GM12874 (cell line): Measurements from ENCODE around the gene INAVA.

Source experiments
- TF ChIP-seq, protein P1 (sequence below): IDR thresholded peaks from 2 replicates; pipeline ENCODE4 v1.5.1; 2011; ENCODE audit warnings: low read depth, mild to moderate bottlenecking, control low read depth, low read length, moderate library complexity; ENCODE audit not compliant: insufficient read depth

The INAVA gene

GRCh38 chr1:200900877-200901276, 6.2 kb downstream of the INAVA start:
- TF ChIP-seq, protein P1, sequence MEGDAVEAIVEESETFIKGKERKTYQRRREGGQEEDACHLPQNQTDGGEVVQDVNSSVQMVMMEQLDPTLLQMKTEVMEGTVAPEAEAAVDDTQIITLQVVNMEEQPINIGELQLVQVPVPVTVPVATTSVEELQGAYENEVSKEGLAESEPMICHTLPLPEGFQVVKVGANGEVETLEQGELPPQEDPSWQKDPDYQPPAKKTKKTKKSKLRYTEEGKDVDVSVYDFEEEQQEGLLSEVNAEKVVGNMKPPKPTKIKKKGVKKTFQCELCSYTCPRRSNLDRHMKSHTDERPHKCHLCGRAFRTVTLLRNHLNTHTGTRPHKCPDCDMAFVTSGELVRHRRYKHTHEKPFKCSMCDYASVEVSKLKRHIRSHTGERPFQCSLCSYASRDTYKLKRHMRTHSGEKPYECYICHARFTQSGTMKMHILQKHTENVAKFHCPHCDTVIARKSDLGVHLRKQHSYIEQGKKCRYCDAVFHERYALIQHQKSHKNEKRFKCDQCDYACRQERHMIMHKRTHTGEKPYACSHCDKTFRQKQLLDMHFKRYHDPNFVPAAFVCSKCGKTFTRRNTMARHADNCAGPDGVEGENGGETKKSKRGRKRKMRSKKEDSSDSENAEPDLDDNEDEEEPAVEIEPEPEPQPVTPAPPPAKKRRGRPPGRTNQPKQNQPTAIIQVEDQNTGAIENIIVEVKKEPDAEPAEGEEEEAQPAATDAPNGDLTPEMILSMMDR, result no peak

GRCh38 chr1:200901350-200901749, 6.7 kb downstream of the INAVA start:
- TF ChIP-seq, protein P1, result no peak

DNA sequence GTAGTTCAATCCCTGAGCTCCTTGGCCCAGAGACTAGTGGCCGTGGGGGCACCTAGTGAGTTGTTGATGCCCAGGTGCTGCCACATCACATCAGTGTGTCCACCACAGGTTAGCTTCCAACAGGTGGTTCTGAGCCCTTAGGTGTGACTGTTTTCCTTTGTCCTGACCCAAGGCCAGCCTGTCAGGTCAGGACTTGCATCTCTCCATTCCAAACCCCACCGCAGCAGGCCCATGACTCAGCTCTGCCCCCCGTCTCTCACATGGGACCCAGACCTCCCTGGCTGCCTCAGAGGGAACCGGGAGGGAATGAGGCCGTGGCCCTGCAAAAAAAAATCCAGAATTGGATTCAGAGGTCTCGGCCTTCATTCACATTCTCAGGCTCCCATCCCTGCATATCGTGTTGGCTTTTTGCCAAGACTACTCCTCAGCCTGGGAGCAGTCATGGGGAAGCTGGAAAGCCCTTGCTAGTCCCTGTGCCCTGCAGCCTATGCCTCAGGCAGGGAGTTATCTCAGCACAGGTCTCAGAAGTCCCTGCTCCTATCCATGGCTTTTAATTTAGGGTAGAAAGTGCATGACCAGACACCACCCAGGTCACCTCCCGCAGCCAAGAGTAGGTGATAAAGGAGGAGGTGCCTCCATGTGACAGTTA, 7.2 kb downstream of the INAVA start:
- TF ChIP-seq, protein P1, result no peak

- TF ChIP-seq, protein P1, result no peak
Measured at GRCh38 chr1:200903793-200904192, 9.1 kb downstream of the INAVA start.

GRCh38 chr1:200904772-200905171, 10.1 kb downstream of the INAVA start:
- TF ChIP-seq, protein P1, result no peak

- TF ChIP-seq, protein P1, result no peak
Measured at GRCh38 chr1:200905411-200906052, 10.8 kb downstream of the INAVA start.

- TF ChIP-seq, protein P1, result no peak
Measured at GRCh38 chr1:200906491-200906890, 11.8 kb downstream of the INAVA start.
